ENCODE data around the gene RAB11FIP3.

Gene RAB11FIP3

GRCh38 chr16:565419-566330 is 140.2 kb downstream of the RAB11FIP3 start:
- no peak for DNase-seq (ENCODE audit: low read depth in 1 of 2, low spot score in 1 of 2)

- DNase-seq (ENCODE audit: low read depth in 1 of 2, low spot score in 1 of 2): no peak
Measured at GRCh38 chr16:566475-567372, 141.3 kb downstream of the RAB11FIP3 start, which contains the start of gene NHLRC4. Gene NHLRC4 (plus strand): TSS chr16:567005. CDS start chr16:568048, 1,043 bp downstream.

- DNase-seq (ENCODE audit: low read depth in 1 of 2, low spot score in 1 of 2): no peak
Measured at GRCh38 chr16:567373-568256, 142.2 kb downstream of the RAB11FIP3 start.

GRCh38 chr16:568401-569258 is 143.2 kb downstream of the RAB11FIP3 start:
- no peak for DNase-seq (ENCODE audit: low read depth in 1 of 2, low spot score in 1 of 2)

- peak; percentile 48 to 59 for DNase-seq (ENCODE audit: low read depth in 1 of 2, low spot score in 1 of 2)
Measured at GRCh38 chr16:569445-570254, 144.2 kb downstream of the RAB11FIP3 start, which contains the start of gene PIGQ. Gene PIGQ (plus strand): TSS chr16:569968. CDS start chr16:574075, 4,107 bp downstream.

All from stimulated activated CD4-positive, alpha-beta T cell treated with anti-CD3 and anti-CD28 coated beads, Interleukin-15, amount 100 ng/mL, for 1 hour (primary cell).